ENCODE results near the gene YARS2.

Gene YARS2

DNA sequence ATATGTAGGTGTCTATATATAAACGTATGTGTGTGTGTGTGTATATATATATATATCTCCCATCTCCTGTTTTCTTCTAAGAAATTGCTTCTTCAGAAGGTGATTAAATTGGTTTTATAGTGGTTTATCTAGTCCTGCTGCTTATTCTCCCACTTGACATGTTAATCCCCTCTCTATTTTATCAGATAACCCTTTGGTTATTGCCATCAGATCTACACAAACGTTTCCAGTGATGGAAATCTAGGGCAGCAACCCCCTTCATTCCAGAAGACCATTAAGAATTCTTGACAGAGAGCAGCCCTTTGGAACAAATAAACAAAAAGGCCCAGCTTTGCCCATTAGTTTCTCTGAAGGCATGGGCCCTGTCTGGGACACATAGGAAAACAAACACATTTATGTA, 34.2 kb upstream of the YARS2 start:
- Histone ChIP-seq H3K36me3 (ENCODE audit: control insufficient read depth in 1 of 2, insufficient read depth in 2 of 2, low read length in 2 of 2) (peaks cover 8 to 32% of the 10 kb centered on the region in 2 experiments), H3K9me3 (ENCODE audit: insufficient read depth, low read depth, low read length) (peaks cover 1% of the 10 kb centered on the region), H3K79me2 (ENCODE audit: control insufficient read depth, insufficient read depth, low read length, poor library complexity) (no peaks in the 10 kb centered on the region), H3K79me1 (ENCODE audit: low read length) (no peaks in the 10 kb centered on the region), H4K12ac (ENCODE audit: low read depth, low read length) (no peak overlapping the region), H3K27ac (ENCODE audit: low read depth, low read length) (no peak overlapping the region), H4K91ac (ENCODE audit: low read depth, low read length) (no peak overlapping the region), H2BK120ac (ENCODE audit: insufficient read depth, low read length, poor library complexity) (no peak overlapping the region), H3K4me1 (ENCODE audit: control insufficient read depth in 1 of 2, insufficient read depth in 2 of 2, low read length in 2 of 2) (no peaks in the 10 kb centered on the region), H3K23ac (ENCODE audit: low read length) (no peak overlapping the region), H4K8ac (ENCODE audit: low read depth, low read length) (no peak overlapping the region), H2BK12ac (ENCODE audit: low read length) (no peak overlapping the region), H2AFZ (ENCODE audit: insufficient read depth, low read length, poor library complexity) (no peak overlapping the region), H3K14ac (ENCODE audit: low read length) (no peak overlapping the region), H3K4ac (ENCODE audit: low read depth, low read length) (no peak overlapping the region), H3K4me3 (ENCODE audit: low read depth, low read length) (no peak overlapping the region), H2AK5ac (ENCODE audit: low read length) (no peak overlapping the region), H3K9ac (ENCODE audit: low read length) (no peak overlapping the region), H2BK5ac (ENCODE audit: low read depth, low read length, poor library complexity) (no peak overlapping the region), H3K4me2 (ENCODE audit: low read length) (no peak overlapping the region), H3K18ac (ENCODE audit: low read length) (no peak overlapping the region), H3K27me3 (ENCODE audit: insufficient read depth, low read length) (no peaks in the 10 kb centered on the region)
- no CpG with 5 or more reads among the region's 2 CpGs for WGBS (ENCODE audit: extremely low coverage, insufficient coverage, insufficient read length)
- DNase-seq = no peak

DNA sequence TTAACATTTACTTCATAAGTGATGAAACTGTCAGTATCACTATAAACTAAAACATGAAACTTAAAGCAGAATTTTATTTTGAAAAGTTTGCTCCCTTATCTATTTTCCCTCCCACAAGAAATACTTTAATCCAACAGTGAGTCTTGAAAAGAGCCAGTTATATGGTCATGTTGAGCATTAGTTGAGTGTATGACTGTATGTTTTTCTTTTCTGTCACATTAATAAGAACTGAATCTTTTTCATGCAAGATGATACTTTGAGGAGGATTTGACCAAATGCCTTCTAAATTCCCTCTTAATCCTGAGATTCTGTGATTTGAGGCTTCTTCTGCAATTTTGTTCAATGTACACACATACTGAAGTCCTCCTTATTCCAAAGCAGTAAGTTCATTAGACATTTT, 33.7 kb upstream of the YARS2 start:
- Histone ChIP-seq H3K4me3 (ENCODE audit: low read depth, low read length) (no peak overlapping the region), H3K4ac (ENCODE audit: low read depth, low read length) (no peak overlapping the region), H2AFZ (ENCODE audit: insufficient read depth, low read length, poor library complexity) (no peak overlapping the region)

DNA sequence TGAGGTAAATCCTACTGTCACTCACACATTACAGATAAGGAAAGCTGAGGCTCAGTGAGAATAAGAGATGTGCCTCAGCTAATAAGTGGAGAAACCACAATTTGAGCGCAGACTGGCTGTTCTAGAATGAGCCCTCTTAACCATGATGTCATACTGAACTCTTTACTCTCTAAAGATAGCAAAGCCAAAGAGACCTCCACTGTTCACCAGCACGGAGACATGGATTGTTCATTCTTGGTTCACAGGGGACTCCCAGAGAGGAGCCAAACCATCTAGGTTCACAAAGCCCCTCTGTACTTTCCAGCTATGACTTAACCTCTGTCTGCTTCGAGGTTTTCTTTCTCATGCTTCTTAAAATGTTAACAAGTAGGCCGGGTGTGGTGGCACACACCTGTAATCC, 32.7 kb upstream of the YARS2 start:
- Histone ChIP-seq H3K14ac (ENCODE audit: low read length) (no peak overlapping the region), H3K4me3 (ENCODE audit: low read depth, low read length) (no peak overlapping the region), H2BK120ac (ENCODE audit: insufficient read depth, low read length, poor library complexity) (no peak overlapping the region), H3K27ac (ENCODE audit: low read depth, low read length) (no peak overlapping the region), H3K36me3 (ENCODE audit: control insufficient read depth in 1 of 2, insufficient read depth in 2 of 2, low read length in 2 of 2) (peaks cover 6 to 24% of the 10 kb centered on the region in 2 experiments), H3K4me1 (ENCODE audit: control insufficient read depth in 1 of 2, insufficient read depth in 2 of 2, low read length in 2 of 2) (no peaks in the 10 kb centered on the region), H4K12ac (ENCODE audit: low read depth, low read length) (no peak overlapping the region), H2BK12ac (ENCODE audit: low read length) (no peak overlapping the region), H3K4ac (ENCODE audit: low read depth, low read length) (no peak overlapping the region), H3K79me2 (ENCODE audit: control insufficient read depth, insufficient read depth, low read length, poor library complexity) (no peaks in the 10 kb centered on the region), H2AFZ (ENCODE audit: insufficient read depth, low read length, poor library complexity) (no peak overlapping the region), H3K79me1 (ENCODE audit: low read length) (no peaks in the 10 kb centered on the region), H3K27me3 (ENCODE audit: insufficient read depth, low read length) (no peaks in the 10 kb centered on the region), H4K91ac (ENCODE audit: low read depth, low read length) (no peak overlapping the region), H3K9ac (ENCODE audit: low read length) (no peak overlapping the region), H3K9me3 (ENCODE audit: insufficient read depth, low read depth, low read length) (peaks cover 1% of the 10 kb centered on the region), H2BK5ac (ENCODE audit: low read depth, low read length, poor library complexity) (no peak overlapping the region), H2AK5ac (ENCODE audit: low read length) (no peak overlapping the region), H3K18ac (ENCODE audit: low read length) (no peak overlapping the region), H3K23ac (ENCODE audit: low read length) (no peak overlapping the region), H3K4me2 (ENCODE audit: low read length) (no peak overlapping the region), H4K8ac (ENCODE audit: low read depth, low read length) (no peak overlapping the region)
- no CpG with 5 or more reads among the region's 4 CpGs for WGBS (ENCODE audit: extremely low coverage, insufficient coverage, insufficient read length)
- DNase-seq = no peak

More for the DNA sequence above, 33.7 kb upstream of the YARS2 start:
- H2BK5ac ChIP-seq (ENCODE audit: low read depth, low read length, poor library complexity) = no peak overlapping the region
- no peak overlapping the region for H3K14ac ChIP-seq (ENCODE audit: low read length)
- peaks cover 1% of the 10 kb centered on the region for H3K9me3 ChIP-seq (ENCODE audit: insufficient read depth, low read depth, low read length)
- no peak overlapping the region for H3K4me2 ChIP-seq (ENCODE audit: low read length)
- H4K91ac ChIP-seq (ENCODE audit: low read depth, low read length) = no peak overlapping the region
- no peaks in the 10 kb centered on the region for H3K79me1 ChIP-seq (ENCODE audit: low read length)
- no peak overlapping the region for H2BK12ac ChIP-seq (ENCODE audit: low read length)
- H3K18ac ChIP-seq (ENCODE audit: low read length) = no peak overlapping the region
- H3K4me1 ChIP-seq (ENCODE audit: control insufficient read depth in 1 of 2, insufficient read depth in 2 of 2, low read length in 2 of 2) = no peaks in the 10 kb centered on the region
- no peak overlapping the region for H4K8ac ChIP-seq (ENCODE audit: low read depth, low read length)
- no peak overlapping the region for H2AK5ac ChIP-seq (ENCODE audit: low read length)
- no peak overlapping the region for H3K23ac ChIP-seq (ENCODE audit: low read length)
- no peak overlapping the region for H4K12ac ChIP-seq (ENCODE audit: low read depth, low read length)
- no peak for DNase-seq
- no peak overlapping the region for H3K9ac ChIP-seq (ENCODE audit: low read length)
- no peak overlapping the region for H2BK120ac ChIP-seq (ENCODE audit: insufficient read depth, low read length, poor library complexity)
- H3K79me2 ChIP-seq (ENCODE audit: control insufficient read depth, insufficient read depth, low read length, poor library complexity) = no peaks in the 10 kb centered on the region
- H3K36me3 ChIP-seq (ENCODE audit: control insufficient read depth in 1 of 2, insufficient read depth in 2 of 2, low read length in 2 of 2) = peaks cover 8 to 29% of the 10 kb centered on the region in 2 experiments
- no peak overlapping the region for H3K27ac ChIP-seq (ENCODE audit: low read depth, low read length)
- no peaks in the 10 kb centered on the region for H3K27me3 ChIP-seq (ENCODE audit: insufficient read depth, low read length)

DNA sequence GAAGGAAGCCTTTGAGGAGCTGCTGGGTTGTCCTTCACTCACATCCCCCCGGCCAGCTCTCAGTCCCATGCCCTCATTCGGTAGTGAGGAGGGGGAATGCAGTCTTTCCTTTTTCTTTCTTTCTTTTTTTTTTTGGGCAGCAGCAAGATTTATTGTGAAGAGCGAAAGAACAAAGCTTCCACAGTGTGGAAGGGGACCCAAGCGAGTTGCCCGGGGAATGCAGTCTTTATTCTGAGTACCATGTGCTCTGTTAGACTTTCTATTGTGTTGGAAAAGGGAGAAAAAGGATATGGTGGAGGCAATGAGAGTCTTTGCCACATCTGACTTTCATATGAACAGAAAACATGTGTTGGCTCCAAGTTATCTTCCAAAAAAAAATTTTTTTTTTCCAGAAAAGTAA, 29.9 kb upstream of the YARS2 start:
- no peak overlapping the region for H3K23ac ChIP-seq (ENCODE audit: low read length)

More for the DNA sequence above, 29.9 kb upstream of the YARS2 start:
- Histone ChIP-seq H3K18ac (ENCODE audit: low read length) (no peak overlapping the region), H3K4me2 (ENCODE audit: low read length) (no peak overlapping the region), H2AK5ac (ENCODE audit: low read length) (no peak overlapping the region), H2AFZ (ENCODE audit: insufficient read depth, low read length, poor library complexity) (no peak overlapping the region), H4K91ac (ENCODE audit: low read depth, low read length) (no peak overlapping the region), H2BK120ac (ENCODE audit: insufficient read depth, low read length, poor library complexity) (no peak overlapping the region), H3K79me2 (ENCODE audit: control insufficient read depth, insufficient read depth, low read length, poor library complexity) (no peaks in the 10 kb centered on the region), H3K4me3 (ENCODE audit: low read depth, low read length) (no peak overlapping the region), H3K14ac (ENCODE audit: low read length) (no peak overlapping the region), H3K4ac (ENCODE audit: low read depth, low read length) (no peak overlapping the region), H3K36me3 (ENCODE audit: control insufficient read depth in 1 of 2, insufficient read depth in 2 of 2, low read length in 2 of 2) (peaks cover 1 to 12% of the 10 kb centered on the region in 2 experiments), H3K79me1 (ENCODE audit: low read length) (no peaks in the 10 kb centered on the region), H3K27ac (ENCODE audit: low read depth, low read length) (no peak overlapping the region), H3K9me3 (ENCODE audit: insufficient read depth, low read depth, low read length) (peaks cover 1% of the 10 kb centered on the region), H3K4me1 (ENCODE audit: control insufficient read depth in 1 of 2, insufficient read depth in 2 of 2, low read length in 2 of 2) (no peaks in the 10 kb centered on the region), H3K9ac (ENCODE audit: low read length) (no peak overlapping the region), H2BK5ac (ENCODE audit: low read depth, low read length, poor library complexity) (no peak overlapping the region), H3K27me3 (ENCODE audit: insufficient read depth, low read length) (no peaks in the 10 kb centered on the region), H4K8ac (ENCODE audit: low read depth, low read length) (no peak overlapping the region), H2BK12ac (ENCODE audit: low read length) (no peak overlapping the region), H4K12ac (ENCODE audit: low read depth, low read length) (no peak overlapping the region)
- no CpG with 5 or more reads among the region's 5 CpGs for WGBS (ENCODE audit: extremely low coverage, insufficient coverage, insufficient read length)
- DNase-seq = no peak

Measured in trophoblast cell (in vitro differentiated cells and primary cell).